SH-SY5Y (cell line): ENCODE measurements around the gene PTPRT.

Source experiments
- GATA2 ChIP-seq: IDR thresholded peaks from 2 replicates; pipeline ENCODE4 v1.6.1; 2011; ENCODE audit warnings: mild to moderate bottlenecking, low read depth, low read length
- GATA3 ChIP-seq: IDR thresholded peaks from 2 replicates; pipeline ENCODE4 v1.6.1; 2011; ENCODE audit warnings: low read depth, mild to moderate bottlenecking, low read length, moderate library complexity

DNA sequence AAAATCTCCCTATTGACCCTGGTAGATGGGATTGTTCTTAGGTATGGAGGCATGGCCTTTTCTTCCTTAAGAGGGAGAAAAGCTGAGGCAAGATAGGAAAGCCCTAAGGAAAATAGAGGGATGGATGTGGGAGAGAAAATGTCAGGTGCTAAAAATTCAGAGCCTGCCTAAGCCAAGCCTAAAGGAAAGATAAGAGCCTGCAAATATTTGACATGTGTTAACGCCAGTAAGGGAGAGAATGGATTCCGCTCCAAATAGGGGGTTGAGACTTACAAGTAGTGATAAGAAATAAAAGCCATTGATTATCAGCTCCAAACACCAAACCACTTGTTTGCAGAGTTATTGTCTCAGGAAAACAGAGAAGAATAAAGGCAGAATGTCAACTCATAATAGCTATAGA lies 533.6 kb downstream of the PTPRT start:
- no peak for TF ChIP-seq GATA2
- no peak for TF ChIP-seq GATA3
